NK-92 (cell line): ENCODE results near the gene PIGM.

Experiments used
- DNase-seq: peaks from one replicate; lab custom pipeline; 2025; ENCODE audit not compliant: unreplicated experiment; lab: John Stamatoyannopoulos, UW

PIGM gene

DNA sequence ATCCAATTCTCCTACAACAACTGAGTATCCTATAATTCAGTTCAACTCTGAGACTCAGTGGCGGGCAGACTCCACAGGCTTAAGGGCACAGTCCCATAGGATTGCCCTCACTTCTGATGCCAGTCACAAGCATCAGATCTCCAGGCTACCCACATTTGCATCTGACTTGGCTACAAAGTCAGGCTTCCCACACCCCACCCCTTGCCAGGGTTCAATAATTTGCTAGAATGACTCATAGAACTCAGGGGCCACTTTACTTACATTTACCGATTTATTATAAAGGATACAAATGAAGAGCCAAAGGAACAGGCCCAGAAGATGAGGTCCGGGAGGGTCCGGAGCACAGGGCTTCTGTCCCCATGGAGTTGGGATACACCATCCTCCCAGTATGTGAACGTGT is 41.8 kb downstream of the PIGM start:
- no peak for DNase-seq

DNA sequence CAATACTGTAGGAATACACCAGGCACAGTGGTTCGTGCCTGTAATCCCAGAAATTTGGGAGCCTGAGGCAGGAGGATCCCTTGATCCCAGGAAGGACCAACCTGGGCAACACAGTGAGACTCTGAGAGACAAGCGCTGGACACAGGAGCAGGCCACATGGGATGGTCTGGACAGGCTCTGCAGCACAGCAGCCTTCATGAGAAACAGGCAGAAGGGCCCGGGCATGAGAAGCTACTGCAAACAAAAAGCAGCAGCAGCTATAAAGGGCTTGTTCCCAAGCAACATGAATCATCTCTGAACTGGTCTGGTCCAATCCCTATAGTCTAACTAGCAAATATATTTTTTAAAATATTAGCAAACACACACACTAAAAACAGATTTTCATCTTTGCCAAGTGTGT is 42.2 kb downstream of the PIGM start:
- DNase-seq: no peak

DNA sequence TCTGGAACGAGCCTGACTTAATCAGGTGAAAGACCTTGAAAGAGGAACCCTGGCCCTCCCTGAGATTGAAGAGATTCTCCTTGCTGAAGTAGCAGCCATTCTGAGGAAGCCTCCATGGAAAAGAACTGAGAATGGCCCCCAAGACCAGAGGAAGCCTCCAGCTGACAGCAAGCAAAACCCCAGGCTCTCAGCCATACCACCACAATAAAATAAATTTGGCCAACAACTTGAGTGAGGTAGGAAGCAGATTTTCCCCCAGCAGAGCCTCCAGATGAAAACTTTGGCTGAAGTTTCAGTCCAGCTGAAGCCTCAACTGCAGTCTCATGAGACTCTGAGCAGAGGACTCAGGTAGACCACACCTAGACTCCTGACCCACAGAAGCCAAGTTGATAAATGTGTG is 43.8 kb downstream of the PIGM start:
- no peak for DNase-seq

DNA sequence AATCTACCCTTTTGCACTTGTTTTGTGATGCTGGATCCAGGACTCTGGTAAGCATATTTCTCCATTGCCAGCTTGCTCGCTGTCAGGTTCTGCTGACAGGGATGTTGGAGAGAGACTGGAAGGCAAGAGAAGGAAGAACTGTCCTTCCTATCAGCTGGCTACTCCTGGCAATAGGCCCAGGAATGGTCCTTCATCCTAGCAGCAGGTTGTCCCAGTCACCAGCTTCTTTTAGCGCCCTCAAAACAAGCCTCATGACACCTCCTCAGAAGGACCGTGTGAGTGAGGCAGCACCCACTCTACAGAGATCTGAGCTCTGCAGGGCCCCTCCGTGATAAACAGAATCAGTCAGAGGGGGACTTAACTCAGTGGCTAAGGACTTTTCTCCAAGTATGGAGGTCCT is 44.6 kb downstream of the PIGM start:
- no peak for DNase-seq

DNA sequence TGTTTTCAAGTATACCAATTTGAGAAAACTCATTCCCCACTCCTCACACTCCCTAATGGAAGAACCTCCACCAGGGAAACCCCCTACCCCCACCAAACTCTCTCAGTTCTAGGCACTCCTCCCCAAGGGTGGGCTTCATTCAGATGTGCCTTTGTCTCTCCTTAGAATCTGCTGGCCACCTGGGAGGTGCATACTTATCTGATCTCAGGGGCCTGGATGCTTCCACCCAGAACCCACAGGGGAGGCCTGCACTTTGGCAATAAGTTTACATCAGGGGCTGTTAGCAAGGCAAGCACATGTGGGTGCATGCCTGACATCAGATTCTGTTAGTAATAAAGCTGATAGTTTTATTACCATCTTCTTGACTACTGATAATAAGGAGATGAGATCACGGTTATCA is 45.3 kb downstream of the PIGM start:
- DNase-seq: no peak

DNA sequence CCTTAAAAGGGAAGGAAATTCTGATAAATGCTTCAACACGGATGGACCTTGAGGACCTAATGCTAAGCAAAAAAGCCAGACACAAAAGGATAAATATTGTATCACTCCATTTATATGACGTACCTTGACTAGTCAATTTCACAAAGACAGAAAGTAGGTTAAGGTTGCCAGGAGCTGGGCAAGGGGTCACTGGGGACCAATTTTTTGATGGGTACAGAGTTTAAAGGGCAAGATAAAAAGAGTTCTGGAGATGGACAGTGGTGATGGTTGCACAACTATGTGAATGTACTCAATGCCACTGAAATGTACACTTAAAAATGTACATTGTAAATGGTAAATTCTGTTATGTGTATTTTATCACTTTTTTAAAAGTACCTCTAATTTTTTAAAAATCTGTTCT is 45.7 kb downstream of the PIGM start:
- DNase-seq: no peak

DNA sequence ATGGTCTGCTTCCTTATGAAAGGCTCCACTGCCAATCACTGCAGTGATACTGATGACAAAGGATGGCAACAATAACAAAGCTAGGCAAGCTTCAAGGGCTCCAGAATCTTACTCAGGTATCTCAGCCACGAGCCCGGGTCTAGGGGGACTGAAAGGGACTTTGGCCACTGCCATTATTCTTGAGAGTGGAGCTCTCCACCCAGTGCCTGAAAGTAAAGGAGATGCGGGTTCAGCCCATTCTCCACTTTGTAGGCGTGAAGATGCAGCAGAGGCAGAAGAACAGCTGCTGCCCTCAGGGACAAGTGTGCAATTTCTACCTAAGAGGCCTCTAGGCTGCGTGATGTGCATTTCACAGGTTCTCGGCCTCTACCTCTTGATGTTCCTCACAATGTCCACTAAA is 46.3 kb downstream of the PIGM start:
- DNase-seq: no peak

DNA sequence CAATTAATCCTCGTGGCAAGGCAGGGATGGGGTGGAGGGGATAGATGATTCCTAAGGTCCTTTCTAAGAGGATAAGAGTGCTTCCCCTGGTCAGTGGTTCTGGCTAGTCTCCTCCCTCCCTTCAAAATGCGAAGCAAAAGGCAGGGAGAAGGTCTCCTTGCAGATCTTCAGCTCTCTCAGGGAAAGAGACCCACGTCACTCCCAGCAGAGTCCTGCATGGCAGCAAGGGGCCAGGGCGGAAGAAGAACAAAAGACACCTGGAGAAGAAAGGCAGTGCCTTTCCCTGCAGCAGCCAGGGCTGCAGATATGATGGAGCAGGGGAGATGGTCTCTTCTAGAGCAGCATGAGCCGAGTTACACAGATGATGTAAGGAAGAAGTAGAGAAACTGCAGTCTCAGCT is 48.1 kb downstream of the PIGM start:
- DNase-seq: no peak

DNA sequence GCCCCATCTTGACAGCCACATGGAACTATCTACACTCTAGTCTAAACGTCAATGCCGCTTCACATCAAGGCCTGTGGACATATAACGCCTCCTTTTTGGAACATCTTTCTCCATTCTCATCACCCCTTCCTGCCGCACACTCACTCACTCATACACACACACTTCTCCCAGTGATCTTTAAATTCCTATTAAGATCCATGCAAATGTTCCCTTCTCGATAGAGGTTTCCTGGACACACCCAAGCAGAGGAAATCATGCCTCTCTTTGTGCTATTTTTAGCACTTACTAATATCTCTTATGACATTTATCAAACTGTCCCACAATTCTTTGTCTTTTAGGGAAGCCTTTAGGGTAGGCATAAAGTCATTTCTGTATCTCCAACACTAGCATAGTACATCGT is 49.5 kb downstream of the PIGM start:
- DNase-seq: no peak

DNA sequence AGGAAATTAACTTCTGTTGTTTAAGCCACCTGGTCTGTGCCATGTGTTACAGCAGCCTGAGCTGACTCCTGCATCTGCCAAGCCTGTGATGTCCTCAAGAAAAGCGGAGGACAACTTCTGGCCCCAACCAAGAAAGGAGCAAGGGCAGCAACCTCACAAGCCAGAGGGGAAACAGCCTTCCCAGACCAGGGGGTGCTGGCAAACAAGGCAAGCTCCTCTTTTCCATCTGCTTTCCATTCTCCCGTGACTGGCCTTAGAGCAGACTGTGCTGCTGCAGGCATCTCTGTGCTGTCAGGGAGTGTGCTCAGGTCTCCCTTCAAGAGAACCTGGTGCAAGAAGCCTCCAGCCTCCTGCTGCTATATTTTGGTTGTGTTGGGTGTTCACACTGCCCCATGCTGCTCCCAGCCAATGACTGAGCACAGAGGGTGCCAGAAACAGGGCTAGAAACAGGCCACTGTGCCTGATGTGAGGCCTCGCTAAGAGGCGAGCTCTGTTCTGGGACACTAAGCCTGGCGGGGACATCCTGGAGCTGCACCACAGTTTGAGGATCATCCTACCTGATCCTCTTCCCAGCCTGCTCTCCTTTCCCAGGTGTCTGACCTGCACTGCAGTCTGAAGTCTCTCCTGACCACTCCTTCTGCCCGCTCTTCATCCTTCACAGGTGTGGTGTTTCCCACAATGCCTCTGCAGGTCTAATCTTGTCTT is 50.3 kb downstream of the PIGM start:
- no peak for DNase-seq

DNA sequence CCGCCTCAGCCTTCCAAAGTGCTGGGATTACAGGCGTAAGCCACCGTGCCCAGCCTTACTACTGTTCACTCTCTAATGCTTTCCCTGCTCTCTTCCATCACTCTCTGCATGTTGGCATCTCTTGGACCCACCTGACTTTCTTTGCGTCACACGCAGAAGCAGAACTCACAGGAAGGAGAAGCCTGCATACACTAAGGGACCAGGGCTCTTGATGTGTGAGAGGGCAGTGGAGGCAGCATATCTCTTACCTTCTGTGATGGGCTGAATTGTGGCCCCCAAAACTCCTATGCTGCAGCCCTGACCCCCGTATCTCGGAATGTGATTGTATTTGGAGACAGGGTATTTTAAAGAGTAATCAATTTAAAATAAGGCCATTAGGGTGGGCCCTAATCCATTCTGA is 51.0 kb downstream of the PIGM start:
- no peak for DNase-seq

DNA sequence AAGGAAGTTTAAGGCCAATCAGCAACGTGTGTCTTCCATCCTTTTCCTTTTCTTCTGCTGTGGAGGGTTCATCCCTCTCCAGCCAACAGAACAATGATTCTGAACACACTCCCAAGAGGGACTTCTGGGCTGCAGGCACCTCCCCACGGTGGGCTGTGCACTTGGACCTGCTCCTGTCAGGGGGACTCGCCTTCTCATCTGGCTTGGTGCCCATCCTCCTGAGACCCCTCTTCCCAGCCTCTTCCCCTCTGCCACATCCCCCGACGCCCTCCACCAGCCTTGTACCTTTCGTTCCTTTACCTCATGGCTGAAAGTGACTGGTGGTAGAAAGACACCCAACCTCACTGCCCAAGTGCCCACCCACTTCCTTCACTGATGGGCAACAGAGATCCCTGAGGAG is 51.7 kb downstream of the PIGM start:
- no peak for DNase-seq

DNA sequence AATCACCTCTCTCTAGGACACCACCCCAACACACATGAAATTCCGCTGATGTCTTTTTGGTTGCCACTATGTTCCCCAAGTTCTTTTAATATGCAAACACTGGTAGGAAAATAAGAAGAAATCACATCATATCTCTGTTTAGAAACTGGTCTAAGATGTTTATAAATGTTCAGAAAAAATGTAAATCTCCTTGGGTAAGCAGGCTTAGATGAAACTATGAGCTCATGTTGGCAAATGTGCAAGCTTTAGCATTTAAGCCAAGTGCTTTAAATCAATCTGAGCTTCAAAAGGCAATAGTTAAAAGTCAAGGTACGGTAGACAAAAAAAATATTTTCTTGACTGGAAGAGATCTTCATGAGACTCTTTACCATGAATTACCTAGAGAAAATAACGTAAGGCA is 52.5 kb downstream of the PIGM start:
- DNase-seq: no peak

DNA sequence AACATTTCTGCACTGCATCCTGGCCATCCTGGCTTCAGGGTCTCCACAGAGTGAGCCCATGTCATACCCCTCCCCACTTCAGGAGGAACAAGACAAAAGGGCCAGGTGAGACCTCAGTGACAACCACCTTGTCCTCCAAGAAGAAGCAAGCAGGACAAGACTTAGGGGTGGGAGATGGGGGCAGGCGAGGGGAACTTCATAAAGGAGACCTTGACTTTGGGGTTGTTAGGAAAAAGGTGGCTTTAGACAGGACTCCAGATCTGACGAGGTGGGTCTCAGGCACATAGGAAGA is 53.7 kb downstream of the PIGM start:
- DNase-seq: no peak

DNA sequence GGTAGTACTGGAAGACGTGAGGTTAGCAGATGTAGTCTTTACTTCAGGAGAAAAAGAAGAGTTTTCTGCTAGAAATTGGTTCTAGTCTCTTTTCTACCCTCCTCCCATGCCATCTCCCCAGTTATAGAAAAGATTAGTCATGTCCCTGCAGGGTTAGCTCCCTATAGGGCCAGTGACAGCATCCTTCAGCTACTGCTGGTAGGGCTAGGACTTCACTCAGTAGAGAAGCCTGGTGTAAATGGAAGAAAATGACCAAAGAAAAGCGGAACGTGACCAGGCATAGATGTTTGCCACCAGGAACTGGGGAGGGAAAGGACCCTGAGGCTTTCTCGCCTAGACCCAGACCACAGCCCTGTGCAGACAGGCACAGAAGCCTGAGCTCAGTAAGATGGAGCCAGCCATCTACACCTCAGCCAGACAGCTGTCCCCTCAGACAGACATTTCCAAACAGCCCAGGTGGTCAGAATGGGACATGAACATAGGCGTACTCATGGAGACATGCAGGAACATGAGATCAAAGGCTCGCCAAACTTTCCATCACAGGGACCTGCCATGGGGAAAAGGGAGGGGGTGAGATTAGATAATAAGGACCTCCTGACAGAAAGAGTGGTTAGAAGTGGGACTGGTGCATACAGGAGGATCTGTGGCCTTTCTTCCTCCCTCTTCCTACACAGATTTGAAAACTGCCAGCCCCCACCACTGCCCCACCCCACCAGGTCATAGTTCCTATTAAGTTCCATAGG is 54.3 kb downstream of the PIGM start:
- no peak for DNase-seq
